ENCODE measurements around the gene MFF.

The MFF gene

GRCh38 chr2:227340106-227340505 is 15.1 kb downstream of the MFF start:
- POLR2A ChIA-PET: interaction anchor here (1.2 kb wide), 2 partner anchors 8 to 12 kb away, joined by 3 read pairs; no protein-coding TSS in a partner anchor
- CTCF ChIA-PET: interaction anchor here (1.5 to 7.3 kb wide), 2 partner anchors 9 to 131 kb away, joined by 4 to 57 read pairs; partner anchors contain the start of gene AGFG1

GRCh38 chr2:227341553-227341952 is 16.5 kb downstream of the MFF start:
- ChIA-PET CTCF (interaction anchor here (1.3 kb wide), 1 partner anchor 12 kb away, joined by 3 read pairs; no protein-coding TSS in a partner anchor), POLR2A (no interaction called here)
- no peak for TF ChIP-seq CTCF (IDR thresholded peaks at IDR 0.05; ENCODE audit: control extremely low read depth, extremely low read depth, low read depth, missing control alignments)
- DNase-seq (ENCODE audit: extremely low spot score): no peak

More at GRCh38 chr2:227340106-227340505, 15.1 kb downstream of the MFF start:
- no peak for TF ChIP-seq CTCF (IDR thresholded peaks at IDR 0.05; ENCODE audit: control extremely low read depth, extremely low read depth, low read depth, missing control alignments)
- DNase-seq (ENCODE audit: extremely low spot score): no peak

- ChIA-PET POLR2A (no interaction called here), CTCF (interaction anchor here (0.9 kb wide), 1 partner anchor 12 kb away, joined by 3 read pairs; no protein-coding TSS in a partner anchor)
- DNase-seq (ENCODE audit: extremely low spot score): no peak
- no peak for TF ChIP-seq CTCF (IDR thresholded peaks at IDR 0.05; ENCODE audit: control extremely low read depth, extremely low read depth, low read depth, missing control alignments)
Measured at GRCh38 chr2:227344231-227344630, 19.2 kb downstream of the MFF start.

GRCh38 chr2:227347117-227347516 is 22.1 kb downstream of the MFF start:
- no peak for DNase-seq (ENCODE audit: extremely low spot score)
- TF ChIP-seq CTCF (IDR thresholded peaks at IDR 0.05; ENCODE audit: control extremely low read depth, extremely low read depth, low read depth, missing control alignments): no peak
- ChIA-PET POLR2A (no interaction called here), CTCF (interaction anchor here (0.7 to 7.8 kb wide), 7 partner anchors 9 to 419 kb away, joined by 3 to 57 read pairs (median 3); no protein-coding TSS in a partner anchor)

GRCh38 chr2:227348324-227348723 is 23.3 kb downstream of the MFF start:
- no peak for TF ChIP-seq CTCF (IDR thresholded peaks at IDR 0.05; ENCODE audit: control extremely low read depth, extremely low read depth, low read depth, missing control alignments)
- DNase-seq (ENCODE audit: extremely low spot score): no peak
- ChIA-PET POLR2A (interaction anchor here (0.9 kb wide), 1 partner anchor 9 kb away, joined by 3 read pairs; no protein-coding TSS in a partner anchor), CTCF (interaction anchor here (0.9 to 7.8 kb wide), 11 partner anchors 10 to 514 kb away, joined by 3 to 57 read pairs (median 3); no protein-coding TSS in a partner anchor)

GRCh38 chr2:227349989-227350612 is 25.1 kb downstream of the MFF start:
- CTCF ChIA-PET: interaction anchor here (1.3 to 7.8 kb wide), 5 partner anchors 13 to 416 kb away, joined by 3 to 57 read pairs (median 5); no protein-coding TSS in a partner anchor
- TF ChIP-seq CTCF (IDR thresholded peaks at IDR 0.05; ENCODE audit: control extremely low read depth, extremely low read depth, low read depth, missing control alignments): no peak

More at GRCh38 chr2:227349989-227350612, 25.1 kb downstream of the MFF start:
- DNase-seq (ENCODE audit: extremely low spot score): no peak
- POLR2A ChIA-PET: no interaction called here
